Cardiac fibroblast (primary cell): Measurements from ENCODE around the gene TXLNG.
"Not testable (repeated sequence)": the region's sequence is repeated elsewhere in the genome, so short reads cannot be mapped to it uniquely, and the experiment has no call there.

ENCODE experiments used
- DNase-seq, 2 donors: peaks; one replicate each; pipeline versions ENCODE4 v3.0.0 to v3.0.0-alpha.2; 2010; ENCODE audit warnings: low read depth in 2 of 2
- H3K4me3 ChIP-seq, 2 donors: replicated peaks in 1 of 2; 1 replicate in 1 of 2; 2 replicates in 1 of 2; pipeline ENCODE4 v1.5.1; 2011; ENCODE audit warnings: low read depth in 2 of 2, low read length in 2 of 2, mild to moderate bottlenecking in 2 of 2, moderate library complexity in 1 of 2
- CTCF ChIP-seq: IDR thresholded peaks from one replicate; pipeline ENCODE4 v1.5.1; 2011; ENCODE audit warnings: low read depth, mild to moderate bottlenecking, low read length, inconsistent platforms

The TXLNG gene

GRCh38 chrX:16855363-16856075, 69.3 kb downstream of the TXLNG start:
- DNase-seq: no peak
- H3K4me3 ChIP-seq: no peak overlapping the region
- TF ChIP-seq CTCF: no peak

- peak in 1 of 2 donors; percentile 68 for DNase-seq
- not testable (repeated sequence) for H3K4me3 ChIP-seq
Measured at GRCh38 chrX:16856076-16856404, 69.8 kb downstream of the TXLNG start.

- DNase-seq: no peak
- TF ChIP-seq CTCF: no peak
- no peak overlapping the region for H3K4me3 ChIP-seq
Measured at GRCh38 chrX:16856744-16857143, 70.5 kb downstream of the TXLNG start.

GRCh38 chrX:16862829-16863228, 76.6 kb downstream of the TXLNG start:
- no peak for DNase-seq
- TF ChIP-seq CTCF: no peak
- no peak overlapping the region for H3K4me3 ChIP-seq

GRCh38 chrX:16867947-16868346, 81.7 kb downstream of the TXLNG start:
- no peak for TF ChIP-seq CTCF
- DNase-seq: no peak
- H3K4me3 ChIP-seq: no peak overlapping the region

GRCh38 chrX:16868920-16869319, 82.7 kb downstream of the TXLNG start:
- H3K4me3 ChIP-seq: peak overlapping the region; percentile 60 to 76
- TF ChIP-seq CTCF: no peak
- no peak for DNase-seq

- peak in 1 of 2 donors; percentile 30 for DNase-seq
- H3K4me3 ChIP-seq: peak overlapping the region; percentile 72 to 76
- no peak for TF ChIP-seq CTCF
Measured at GRCh38 chrX:16869393-16870094, 83.3 kb downstream of the TXLNG start.
